ENCODE measurements around the gene CLCN2. TPM values are rescaled to one million over a fixed set of nuclear protein-coding genes. Genes with fewer than 3 reads are reported as not detected.

CLCN2 gene
- total RNA-seq, 1 donor from 2014 or later = 9.0 TPM

DNA sequence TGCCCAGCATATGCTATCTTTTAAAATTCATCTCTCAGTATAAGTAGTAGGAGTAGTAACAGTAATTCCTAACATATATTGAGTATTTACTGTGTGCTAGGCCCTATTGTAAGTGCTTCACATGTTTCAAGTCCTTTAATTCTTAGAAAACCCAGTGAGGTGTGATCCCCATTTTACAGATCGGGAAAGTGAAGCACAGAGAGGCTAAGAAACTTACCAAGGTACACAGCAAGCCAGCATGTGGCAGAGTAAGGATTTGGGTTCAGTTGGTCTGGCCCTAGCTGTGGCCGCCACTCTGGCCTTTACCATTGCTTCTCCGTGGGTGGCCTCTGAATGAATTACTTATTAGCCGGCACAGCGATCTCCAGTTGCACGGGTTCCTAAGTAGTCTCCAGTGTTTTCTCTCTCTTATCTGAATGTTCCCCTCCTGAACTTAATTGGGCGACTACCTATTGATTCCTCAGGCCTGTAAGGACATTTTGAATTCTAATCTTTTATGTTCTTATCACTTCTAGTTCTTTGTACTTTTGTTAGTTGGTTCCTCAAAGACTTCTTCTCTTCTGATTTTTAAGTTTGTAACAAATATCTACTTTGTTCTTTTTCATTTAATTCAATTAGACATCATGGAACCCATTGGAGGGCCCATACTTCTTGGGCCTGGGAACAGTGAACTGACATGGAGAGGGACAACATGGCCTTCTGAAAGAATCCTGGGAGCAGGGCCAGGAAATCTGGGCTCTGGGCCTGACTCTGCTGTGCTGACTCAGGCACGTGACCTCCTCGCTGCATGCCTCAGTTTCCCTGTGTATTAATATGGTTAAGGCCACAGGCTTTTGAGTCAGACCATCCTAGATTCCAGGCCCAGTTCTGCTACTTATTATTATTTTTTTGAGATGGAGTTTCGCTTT, 11.6 kb downstream of the CLCN2 start:
- H3K36me3 ChIP-seq (ENCODE audit: insufficient read depth, low read length) = no peaks in the 10 kb centered on the region
- no peak overlapping the region for H2AFZ ChIP-seq (ENCODE audit: low read depth, low read length)
- H3K27me3 Mint-ChIP-seq (ENCODE audit: low read depth, unreplicated experiment) = no peaks in the 10 kb centered on the region
- DNase-seq (ENCODE audit: low read depth) = no peak
- no peak overlapping the region for H3K27ac Mint-ChIP-seq (ENCODE audit: unreplicated experiment)
- H3K79me2 ChIP-seq (ENCODE audit: insufficient read depth, low read length) = no peaks in the 10 kb centered on the region
- no peak overlapping the region for H3K4me3 ChIP-seq (ENCODE audit: insufficient read depth, low read depth, low read length)
- no peak overlapping the region for H3K27ac ChIP-seq (ENCODE audit: low read depth, low read length)
- no peak overlapping the region for H3K4me2 ChIP-seq (ENCODE audit: low read length)
- H3K9ac ChIP-seq (ENCODE audit: low read length) = no peak overlapping the region
- H3K4me1 Mint-ChIP-seq (ENCODE audit: low read depth, unreplicated experiment) = peaks cover 28% of the 10 kb centered on the region
- H3K4me1 ChIP-seq (ENCODE audit: insufficient read depth, low read length) = peaks cover 11% of the 10 kb centered on the region
- H3K36me3 Mint-ChIP-seq (ENCODE audit: low read depth, unreplicated experiment) = peaks cover 12% of the 10 kb centered on the region
- peaks cover 12% of the 10 kb centered on the region for H4K20me1 ChIP-seq (ENCODE audit: insufficient read depth, low read length)
- no peaks in the 10 kb centered on the region for H3K27me3 ChIP-seq (ENCODE audit: insufficient read depth, low read length)
- no peaks in the 10 kb centered on the region for H3K9me3 Mint-ChIP-seq (ENCODE audit: unreplicated experiment)
- no peaks in the 10 kb centered on the region for H3K9me3 ChIP-seq (ENCODE audit: insufficient read depth, low read depth, low read length)
- FAIRE-seq = no peak
- no peak overlapping the region for H3K4me3 Mint-ChIP-seq (ENCODE audit: unreplicated experiment)
- TF ChIP-seq, protein P1, sequence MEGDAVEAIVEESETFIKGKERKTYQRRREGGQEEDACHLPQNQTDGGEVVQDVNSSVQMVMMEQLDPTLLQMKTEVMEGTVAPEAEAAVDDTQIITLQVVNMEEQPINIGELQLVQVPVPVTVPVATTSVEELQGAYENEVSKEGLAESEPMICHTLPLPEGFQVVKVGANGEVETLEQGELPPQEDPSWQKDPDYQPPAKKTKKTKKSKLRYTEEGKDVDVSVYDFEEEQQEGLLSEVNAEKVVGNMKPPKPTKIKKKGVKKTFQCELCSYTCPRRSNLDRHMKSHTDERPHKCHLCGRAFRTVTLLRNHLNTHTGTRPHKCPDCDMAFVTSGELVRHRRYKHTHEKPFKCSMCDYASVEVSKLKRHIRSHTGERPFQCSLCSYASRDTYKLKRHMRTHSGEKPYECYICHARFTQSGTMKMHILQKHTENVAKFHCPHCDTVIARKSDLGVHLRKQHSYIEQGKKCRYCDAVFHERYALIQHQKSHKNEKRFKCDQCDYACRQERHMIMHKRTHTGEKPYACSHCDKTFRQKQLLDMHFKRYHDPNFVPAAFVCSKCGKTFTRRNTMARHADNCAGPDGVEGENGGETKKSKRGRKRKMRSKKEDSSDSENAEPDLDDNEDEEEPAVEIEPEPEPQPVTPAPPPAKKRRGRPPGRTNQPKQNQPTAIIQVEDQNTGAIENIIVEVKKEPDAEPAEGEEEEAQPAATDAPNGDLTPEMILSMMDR (IDR thresholded peaks at IDR 0.05; ENCODE audit: insufficient read depth, low read depth, low read length) = no peak
- no peak for TF ChIP-seq EZH2 (IDR thresholded peaks at IDR 0.05; ENCODE audit: insufficient read depth, low read length)

DNA sequence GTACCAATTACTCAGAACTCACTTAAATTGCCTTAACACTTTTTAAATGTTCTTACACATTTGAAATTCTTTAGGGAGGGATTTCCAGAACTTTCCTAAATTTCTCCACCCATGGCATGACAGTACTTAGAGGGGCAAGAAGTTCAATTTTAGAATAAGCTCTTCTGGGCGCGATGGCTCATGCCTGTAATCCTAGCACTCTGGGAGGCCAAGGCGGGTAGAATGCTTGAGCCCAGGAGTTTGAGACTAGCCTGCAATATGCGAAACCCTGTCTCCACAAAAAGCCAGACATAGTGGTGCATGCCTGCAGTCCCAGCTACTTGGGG, 13.4 kb downstream of the CLCN2 start:
- FAIRE-seq = no peak
- no peak overlapping the region for H3K4me3 ChIP-seq (ENCODE audit: insufficient read depth, low read depth, low read length)
- peaks cover 10% of the 10 kb centered on the region for H4K20me1 ChIP-seq (ENCODE audit: insufficient read depth, low read length)
- no peak overlapping the region for H2AFZ ChIP-seq (ENCODE audit: low read depth, low read length)
- no peak overlapping the region for H3K4me2 ChIP-seq (ENCODE audit: low read length)
- no peak overlapping the region for H3K27ac Mint-ChIP-seq (ENCODE audit: unreplicated experiment)
- H3K9me3 Mint-ChIP-seq (ENCODE audit: unreplicated experiment) = no peaks in the 10 kb centered on the region
- H3K36me3 Mint-ChIP-seq (ENCODE audit: low read depth, unreplicated experiment) = peaks cover 12% of the 10 kb centered on the region
- H3K79me2 ChIP-seq (ENCODE audit: insufficient read depth, low read length) = no peaks in the 10 kb centered on the region
- H3K27me3 Mint-ChIP-seq (ENCODE audit: low read depth, unreplicated experiment) = no peaks in the 10 kb centered on the region
- H3K9me3 ChIP-seq (ENCODE audit: insufficient read depth, low read depth, low read length) = no peaks in the 10 kb centered on the region
- TF ChIP-seq EZH2 (IDR thresholded peaks at IDR 0.05; ENCODE audit: insufficient read depth, low read length) = no peak
- TF ChIP-seq, protein P1 (IDR thresholded peaks at IDR 0.05; ENCODE audit: insufficient read depth, low read depth, low read length) = no peak
- no peak overlapping the region for H3K27ac ChIP-seq (ENCODE audit: low read depth, low read length)
- H3K4me1 ChIP-seq (ENCODE audit: insufficient read depth, low read length) = peaks cover 16% of the 10 kb centered on the region
- no peak for DNase-seq (ENCODE audit: low read depth)
- peaks cover 34% of the 10 kb centered on the region for H3K4me1 Mint-ChIP-seq (ENCODE audit: low read depth, unreplicated experiment)
- H3K4me3 Mint-ChIP-seq (ENCODE audit: unreplicated experiment) = no peak overlapping the region
- no peaks in the 10 kb centered on the region for H3K27me3 ChIP-seq (ENCODE audit: insufficient read depth, low read length)
- no peak overlapping the region for H3K9ac ChIP-seq (ENCODE audit: low read length)
- H3K36me3 ChIP-seq (ENCODE audit: insufficient read depth, low read length) = no peaks in the 10 kb centered on the region

Measured in astrocyte (in vitro differentiated cells and primary cell).